ENCODE measurements around the gene OGFR. TPM values are rescaled to one million over a fixed set of nuclear protein-coding genes. Genes with fewer than 3 reads are reported as not detected.

OGFR gene
- total and polyA plus RNA-seq, 2 experiments from 2014 or later, result 9.6 to 50.6 TPM

- Histone ChIP-seq H3K4me1 (ENCODE audit: insufficient read depth) (no peaks in the 10 kb centered on the region), H3K4me2 (no peak overlapping the region), H3K79me2 (replicated peaks; ENCODE audit: insufficient read depth) (no peaks in the 10 kb centered on the region), H3K9me2 (ENCODE audit: insufficient read depth) (no peaks in the 10 kb centered on the region), H3F3A (replicated peaks; ENCODE audit: low read depth) (0 out of 2 replicates have a peak, but pooled peaks cover 2% of the 10 kb centered on the region), H2AFZ (no peak overlapping the region), H3K4me3 (no peak overlapping the region), H3K27ac (ENCODE audit: low read depth) (0 out of 2 replicates have a peak overlapping the region, but pooled peaks have one; percentile 50), H3K27me3 (ENCODE audit: insufficient read depth) (no peaks in the 10 kb centered on the region), H4K20me1 (replicated peaks; ENCODE audit: insufficient read depth) (no peaks in the 10 kb centered on the region), H3K36me3 (ENCODE audit: insufficient read depth) (0 out of 2 replicates have a peak, but pooled peaks cover 7% of the 10 kb centered on the region)
- ATAC-seq (no peak), DNase-seq (ENCODE audit: low spot score) (no peak)
- Mint-ChIP-seq H3K4me1 (peaks cover 32% of the 10 kb centered on the region), H3K27ac (0 out of 2 replicates have a peak overlapping the region, but pooled peaks have one; percentile 27), H3K4me3 (no peak overlapping the region; the same call in 2 of the 3 replicates), H3K36me3 (ENCODE audit: low read depth) (peaks cover 31% of the 10 kb centered on the region), H3K27me3 (ENCODE audit: insufficient read depth, low read depth, poor library complexity) (peaks cover 16% of the 10 kb centered on the region), H3K9me3 (no peaks in the 10 kb centered on the region; the same call in 2 of the 3 replicates)
- TF ChIP-seq ZNF462 (CRISPR knock-in tag; IDR thresholded peaks at IDR 0.05) (no peak), ZNF114 (CRISPR knock-in tag; IDR thresholded peaks at IDR 0.05) (no peak), POLR2AphosphoS5 (IDR thresholded peaks at IDR 0.05; ENCODE audit: low read depth) (no peak), CREB1 (CRISPR knock-in tag; IDR thresholded peaks at IDR 0.05; ENCODE audit: low read depth) (no peak), STAT1 (IDR thresholded peaks at IDR 0.05; ENCODE audit: unreplicated experiment) (no peak), REST (IDR thresholded peaks at IDR 0.05; ENCODE audit: unreplicated experiment) (no peak), NANOG (IDR thresholded peaks at IDR 0.05; ENCODE audit: borderline replicate concordance) (no peak), EZH2 (IDR thresholded peaks at IDR 0.05; ENCODE audit: low read depth, unreplicated experiment) (no peak), JUNB (IDR thresholded peaks at IDR 0.05; ENCODE audit: unreplicated experiment) (no peak)
Observed at GRCh38 chr20:62834967-62835730, 30.5 kb downstream of the OGFR start.

Data from GM23338 (cell line).